HT1080 (cell line): Measurements from ENCODE around the gene RFT1. TPM values are rescaled to one million over a fixed set of nuclear protein-coding genes. Genes with fewer than 3 reads are reported as not detected.

ENCODE experiments used
- DNase-seq: peaks from one replicate; pipeline ENCODE4 v3.0.0-alpha.2; 2015; ENCODE audit warnings: low read depth
- total RNA-seq: library from RNA; depleted of rRNA; stranded (reverse); fragments of >200 nt; shearing (Covaris generic); gene quantifications from 2 replicates; pipeline ENCODE4 v1.2.3, GENCODE V29; 2014

The RFT1 gene
- total RNA-seq, 1 experiment from 2014 or later, result 35.0 TPM

GRCh38 chr3:53092216-53092615 lies 38.0 kb downstream of the RFT1 start:
- DNase-seq, result no peak

- DNase-seq, result no peak
Observed at GRCh38 chr3:53091011-53091410, 39.2 kb downstream of the RFT1 start.

- no peak for DNase-seq
Observed at GRCh38 chr3:53089511-53089910, 40.7 kb downstream of the RFT1 start.

GRCh38 chr3:53085476-53085875 lies 44.8 kb downstream of the RFT1 start:
- no peak for DNase-seq

- no peak for DNase-seq
Observed at GRCh38 chr3:53084310-53085001, 45.8 kb downstream of the RFT1 start.

- no peak for DNase-seq
Observed at GRCh38 chr3:53083949-53084309, 46.3 kb downstream of the RFT1 start.

- no peak for DNase-seq
Observed at GRCh38 chr3:53083521-53083920, 46.7 kb downstream of the RFT1 start.

GRCh38 chr3:53082736-53083135 lies 47.5 kb downstream of the RFT1 start:
- DNase-seq, result no peak

- no peak for DNase-seq
Observed at GRCh38 chr3:53081318-53081717, 48.9 kb downstream of the RFT1 start.

- DNase-seq, result no peak
Observed at GRCh38 chr3:53080612-53081205, 49.5 kb downstream of the RFT1 start.

- DNase-seq, result no peak
Observed at GRCh38 chr3:53079791-53080555, 50.3 kb downstream of the RFT1 start.

- DNase-seq, result no peak
Observed at GRCh38 chr3:53079147-53079546, 51.1 kb downstream of the RFT1 start.

GRCh38 chr3:53078656-53079055 lies 51.6 kb downstream of the RFT1 start:
- DNase-seq, result no peak

GRCh38 chr3:53077476-53078220 lies 52.6 kb downstream of the RFT1 start:
- no peak for DNase-seq

- DNase-seq, result no peak
Observed at GRCh38 chr3:53075743-53076140, 54.5 kb downstream of the RFT1 start.

- no peak for DNase-seq
Observed at GRCh38 chr3:53074761-53075742, 55.2 kb downstream of the RFT1 start.

GRCh38 chr3:53074366-53074696 lies 55.9 kb downstream of the RFT1 start:
- no peak for DNase-seq

- no peak for DNase-seq
Observed at GRCh38 chr3:53073553-53074365, 56.5 kb downstream of the RFT1 start.

- peak; percentile 76 for DNase-seq
Observed at GRCh38 chr3:53072653-53073552, 57.3 kb downstream of the RFT1 start.
